ENCODE data around the gene MS4A15. TPM values are rescaled to one million over a fixed set of nuclear protein-coding genes. Genes with fewer than 3 reads are reported as not detected.

Gene MS4A15
- total and polyA plus RNA-seq, 9 of the 15 experiments (the other 6 are each of a cell fraction or from before 2014, with no cell fraction given), result not detected

DNA sequence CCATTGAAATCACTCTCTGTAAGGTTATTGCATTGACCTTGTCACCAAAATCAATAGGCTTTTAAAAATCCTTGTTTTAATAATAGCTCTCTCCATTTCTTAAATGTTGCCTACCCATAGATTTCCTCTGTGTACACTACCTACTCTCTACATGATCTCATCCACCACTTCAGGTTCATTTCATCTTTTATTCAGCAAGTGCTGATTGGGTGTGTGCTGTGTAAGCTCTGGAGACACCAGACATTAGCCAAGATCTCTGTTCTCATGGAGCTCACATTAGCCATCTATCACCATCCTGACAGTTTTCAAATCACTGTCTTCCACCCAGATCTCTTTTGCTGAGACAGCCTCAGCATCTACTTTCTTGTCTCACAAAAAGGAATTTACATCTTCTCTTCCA, 24.1 kb downstream of the MS4A15 start:
- FAIRE-seq, result no peak
- no peak for ATAC-seq
- no peaks in the 10 kb centered on the region for H3K79me2 ChIP-seq (ENCODE audit: control insufficient read depth, insufficient read depth, low read length)
- H3K9ac ChIP-seq (ENCODE audit: insufficient read depth in 1 of 2, low read depth in 2 of 2, low read length in 2 of 2), result no peak overlapping the region
- H3K4me3 ChIP-seq, result no peak overlapping the region
- in situ Hi-C loops (cut with MboI) (no loop called here), intact Hi-C loops (cut with micrococcal nuclease) (no loop called here)
- ChIA-PET POLR2A (no interaction called here), CTCF (ENCODE audit: low intra/inter-chr PET ratio) (no interaction called here)
- no peak overlapping the region for H3K4me2 ChIP-seq (ENCODE audit: insufficient read depth, low read length)
- no peaks in the 10 kb centered on the region for H3K9me1 ChIP-seq (ENCODE audit: control insufficient read depth, insufficient read depth, low read length)
- H3K36me3 ChIP-seq (ENCODE audit: control insufficient read depth, insufficient read depth, low read length), result no peaks in the 10 kb centered on the region
- no TSS peak for BruUV-seq (replicated peaks)
- no peak overlapping the region for H3K27ac ChIP-seq (ENCODE audit: extremely low read depth, low read depth, low read length)
- H2AFZ ChIP-seq (ENCODE audit: low read depth, low read length), result no peak overlapping the region
- peaks cover 0 to 8% of the 10 kb centered on the region in 2 experiments; a peak in 2 of 5 replicates for H3K27me3 ChIP-seq (ENCODE audit: control insufficient read depth in 2 of 2, insufficient read depth in 2 of 2, low read length in 2 of 2)
- H3K9me3 ChIP-seq (replicated peaks; ENCODE audit: control insufficient read depth, insufficient read depth, low read depth, low read length), result no peaks in the 10 kb centered on the region
- no peak for TF ChIP-seq BRF2 (IDR thresholded peaks at IDR 0.05; ENCODE audit: borderline replicate concordance, insufficient read depth, insufficient read length)
- peak; percentile 35 for TF ChIP-seq MEIS2 (IDR thresholded peaks at IDR 0.05; ENCODE audit: partially characterized antibody)
- TF ChIP-seq MCM3 (IDR thresholded peaks at IDR 0.05), result no peak
- TF ChIP-seq RAD51 (IDR thresholded peaks at IDR 0.05; ENCODE audit: borderline replicate concordance, low read depth), result no peak
- TF ChIP-seq NR1H2 (CRISPR knock-in tag; IDR thresholded peaks at IDR 0.05), result no peak
- no peak for TF ChIP-seq ZKSCAN3 (CRISPR knock-in tag; IDR thresholded peaks at IDR 0.05)
- H3K4me1 ChIP-seq (replicated peaks in 1 of 2; ENCODE audit: control insufficient read depth in 2 of 2, insufficient read depth in 2 of 2, low read length in 2 of 2), result peaks cover 2% of the 10 kb centered on the region in 2 experiments; a peak in 2 of 5 replicates
- H4K20me1 ChIP-seq (replicated peaks; ENCODE audit: control insufficient read depth, insufficient read depth, low read length), result no peaks in the 10 kb centered on the region
- no peak for DNase-seq (ENCODE audit: extremely low read depth in 1 of 4, low spot score in 3 of 4)

All from K562 (cell line).